B cell (primary cell): ENCODE data around the gene ABCD2. TPM values are rescaled to one million over a fixed set of nuclear protein-coding genes. Genes with fewer than 3 reads are reported as not detected.

Experiments
- ATAC-seq: fragments of 200-7000 bp; cut with Tn5 transposase; one replicate; pipeline ENCODE4 v1.10.0; 2021; ENCODE audit warnings: low read depth, mild to moderate bottlenecking, moderate number of reproducible peaks, moderate library complexity
- CTCF ChIA-PET: fragments of 350-600 bp; sonication (Branson Sonifier 250); formaldehyde crosslinking; loops from one replicate; lab custom pipeline; 2021; ENCODE audit warnings: antibody characterized with exemption, inconsistent platforms; lab: Charles Lee
- POLR2A ChIA-PET: fragments of 350-600 bp; sonication (Branson Sonifier 250); formaldehyde crosslinking; loops from one replicate; lab custom pipeline; 2021; ENCODE audit warnings: antibody characterized with exemption; lab: Charles Lee
- DNase-seq: peaks from one replicate; pipeline ENCODE4 v3.0.0; 2013
- H2AFZ ChIP-seq: 2 replicates; pipeline ENCODE4 v1.6.1; 2012; ENCODE audit warnings: mild to moderate bottlenecking, low read depth, low read length; ENCODE audit not compliant: insufficient read depth, poor library complexity, severe bottlenecking
- H3K27ac ChIP-seq, 2 donors: 1 replicate in 1 of 2; 2 replicates in 1 of 2; pipeline ENCODE4 v1.5.1; 2012 to 2013; ENCODE audit warnings: low read length in 2 of 2, mild to moderate bottlenecking in 2 of 2, moderate library complexity in 1 of 2
- H3K27me3 ChIP-seq, 4 experiments: fragments of 200-600 bp in 1 of 4; sonication (generic) in 1 of 4; replicated peaks in 1 of 4; 1 replicate in 2 of 4; 2 replicates in 2 of 4; pipeline versions ENCODE4 v1.6.1 to v1.7.0; 2013 to 2016; ENCODE audit warnings: low read length in 3 of 4, mild to moderate bottlenecking in 2 of 4, mixed read lengths in 1 of 4, moderate library complexity in 1 of 4; ENCODE audit not compliant: insufficient read depth in 4 of 4, control insufficient read depth in 3 of 4; ENCODE audit errors: control extremely low read depth in 1 of 4
- H3K36me3 ChIP-seq, 2 experiments: replicated peaks in 1 of 2; 1 replicate in 1 of 2; 2 replicates in 1 of 2; pipeline versions ENCODE4 v1.6.1 to v1.7.1; 2013; ENCODE audit warnings: low read length in 1 of 2; ENCODE audit not compliant: insufficient read depth in 2 of 2, control insufficient read depth in 1 of 2; ENCODE audit errors: control extremely low read depth in 1 of 2, extremely low read depth in 1 of 2
- H3K4me1 ChIP-seq, 2 donors: fragments of 200-600 bp in 1 of 2; sonication (generic) in 1 of 2; 1 replicate in 1 of 2; 2 replicates in 1 of 2; pipeline versions ENCODE4 v1.5.1 to v1.6.1; 2013 to 2017; ENCODE audit warnings: low read length in 2 of 2; ENCODE audit not compliant: control insufficient read depth in 2 of 2, insufficient read depth in 2 of 2
- H3K4me2 ChIP-seq: replicated peaks from 2 replicates; pipeline ENCODE3; 2012; ENCODE audit warnings: mild to moderate bottlenecking, low read depth, low read length; ENCODE audit not compliant: poor library complexity, severe bottlenecking
- H3K4me3 ChIP-seq, 5 experiments: fragments of 200-600 bp in 1 of 5; sonication (generic) in 1 of 5; 1 replicate in 3 of 5; 2 replicates in 2 of 5; pipeline versions ENCODE4 v1.5.1 to v1.7.0; 2011 to 2016; ENCODE audit warnings: low read length in 4 of 5, mild to moderate bottlenecking in 4 of 5, low read depth in 2 of 5, control low read depth in 1 of 5, moderate library complexity in 1 of 5; ENCODE audit not compliant: insufficient read depth in 1 of 5; ENCODE audit errors: control extremely low read depth in 1 of 5, extremely low read depth in 1 of 5
- H3K79me2 ChIP-seq: fragments of 200-600 bp; sonication (generic); one replicate; pipeline ENCODE4 v1.6.0; 2016; ENCODE audit warnings: low read length; ENCODE audit not compliant: control insufficient read depth, insufficient read depth
- H3K9ac ChIP-seq: fragments of 200-600 bp; sonication (generic); 2 replicates; pipeline ENCODE4 v1.6.1; 2017; ENCODE audit warnings: mild to moderate bottlenecking, low read length, moderate library complexity
- H3K9me3 ChIP-seq, 3 donors: one replicate each; pipeline versions ENCODE4 v1.6.1 to v1.7.1; 2013; ENCODE audit warnings: low read length in 2 of 3; ENCODE audit not compliant: control insufficient read depth in 2 of 3, insufficient read depth in 1 of 3; ENCODE audit errors: control extremely low read depth in 1 of 3
- H4K20me1 ChIP-seq: 2 replicates; pipeline ENCODE4 v1.6.0; 2012; ENCODE audit warnings: mild to moderate bottlenecking, low read length; ENCODE audit not compliant: insufficient read depth, control insufficient read depth, poor library complexity, severe bottlenecking
- H3K27ac Mint-ChIP-seq: one replicate; pipeline ENCODE4 v1.8.0; 2021; ENCODE audit warnings: mixed read lengths
- H3K27me3 Mint-ChIP-seq: one replicate; pipeline ENCODE4 v1.8.0; 2021; ENCODE audit warnings: mixed read lengths
- H3K4me1 Mint-ChIP-seq: one replicate; pipeline ENCODE4 v1.8.0; 2021; ENCODE audit warnings: mixed read lengths
- H3K4me3 Mint-ChIP-seq: one replicate; pipeline ENCODE4 v1.8.0; 2021; ENCODE audit warnings: mixed read lengths
- H3K9me3 Mint-ChIP-seq: one replicate; pipeline ENCODE4 v1.8.0; 2022; ENCODE audit warnings: mixed read lengths; ENCODE audit not compliant: insufficient read depth
- CTCF ChIP-seq: fragments of 200-600 bp; IDR thresholded peaks from one replicate; pipeline ENCODE4 v1.8.0; 2022; ENCODE audit warnings: antibody characterized with exemption, mild to moderate bottlenecking
- EZH2 ChIP-seq: IDR thresholded peaks from 2 replicates; pipeline ENCODE4 v1.6.1; 2012; ENCODE audit warnings: borderline replicate concordance, low read depth, mild to moderate bottlenecking, moderate library complexity, low read length; ENCODE audit not compliant: insufficient read depth, poor library complexity, severe bottlenecking
- WGBS: methylation state at CpG from one replicate; pipeline ENCODE4 v1.1.5; 2013; ENCODE audit warnings: missing lambda C conversion rate; ENCODE audit not compliant: insufficient coverage; 5-methylcytosine and 5-hydroxymethylcytosine counted together
- intact Hi-C: fragments of 100-400 bp; cut with micrococcal nuclease; formaldehyde crosslinking; loops from one replicate; pipeline ENCODE4 v1.10.0; 2022
- polyA plus RNA-seq: library from polyadenylated mRNA; depleted of rRNA; stranded (reverse); fragments of >200 nt; gene quantifications from 2 replicates; pipeline ENCODE4 v1.2.3, GENCODE V29; 2012
- total RNA-seq, 2 donors: library from RNA; stranded (reverse); fragments of 120-200 nt in 1 of 2; gene quantifications; 1 replicate in 1 of 2; 2 replicates in 1 of 2; pipeline versions ENCODE4 v1.2.3 to v1.2.4, GENCODE V29; 2013 to 2022

ABCD2 gene
- total and polyA plus RNA-seq, 2 donors (not counting 1 experiment from before 2014, with no cell fraction given) = 0.43 to 1.5 TPM

- Histone ChIP-seq H3K27me3 (no peaks in the 10 kb centered on the region), H3K4me1 (no peaks in the 10 kb centered on the region), H3K9ac (no peak overlapping the region), H3K9me3 (no peaks in the 10 kb centered on the region), H3K27ac (no peak overlapping the region), H4K20me1 (no peaks in the 10 kb centered on the region), H3K4me2 (no peak overlapping the region), H3K79me2 (no peaks in the 10 kb centered on the region), H3K4me3 (no peak overlapping the region), H2AFZ (no peak overlapping the region), H3K36me3 (no peaks in the 10 kb centered on the region)
- intact Hi-C loops = loop anchor here (10.0 kb wide), 1 partner anchor 516 kb away; the partner anchor contains the start of gene SLC2A13
- POLR2A ChIA-PET = no interaction called here
- Mint-ChIP-seq H3K27ac (no peak overlapping the region), H3K27me3 (no peaks in the 10 kb centered on the region), H3K4me1 (peaks cover 2% of the 10 kb centered on the region), H3K9me3 (no peaks in the 10 kb centered on the region), H3K4me3 (no peak overlapping the region)
- WGBS = 97% methylated on average over 6 of the region's 9 CpGs
- DNase-seq = no peak
- CTCF ChIA-PET = interaction anchor here (2.6 to 6.5 kb wide), 2 partner anchors 399 to 403 kb away, joined by 9 to 48 read pairs; no protein-coding TSS in a partner anchor
- ATAC-seq = no peak
- TF ChIP-seq CTCF = no peak
- TF ChIP-seq EZH2 = no peak
These were observed 31.3 kb downstream of the ABCD2 start for GRCh38 chr12:39588348-39588747.

GRCh38 chr12:39587225-39587624 is 32.4 kb downstream of the ABCD2 start:
- Histone ChIP-seq H3K79me2 (no peaks in the 10 kb centered on the region), H3K36me3 (no peaks in the 10 kb centered on the region), H3K9me3 (no peaks in the 10 kb centered on the region), H3K4me3 (no peak overlapping the region), H3K27ac (no peak overlapping the region), H3K4me1 (no peaks in the 10 kb centered on the region), H3K9ac (no peak overlapping the region), H4K20me1 (no peaks in the 10 kb centered on the region), H3K4me2 (no peak overlapping the region), H3K27me3 (no peaks in the 10 kb centered on the region), H2AFZ (no peak overlapping the region)
- peaks cover 2% of the 10 kb centered on the region for H3K4me1 Mint-ChIP-seq
- CTCF ChIA-PET = interaction anchor here (1.3 to 6.5 kb wide), 8 partner anchors 10 to 520 kb away, joined by 3 to 48 read pairs (median 6); no protein-coding TSS in a partner anchor
- no peak overlapping the region for H3K4me3 Mint-ChIP-seq
- TF ChIP-seq CTCF = peak; percentile 58
- no peak for TF ChIP-seq EZH2
- no peaks in the 10 kb centered on the region for H3K9me3 Mint-ChIP-seq
- POLR2A ChIA-PET = no interaction called here
- H3K27ac Mint-ChIP-seq = no peak overlapping the region
- DNase-seq (peak; percentile 41), ATAC-seq (no peak)
- no peaks in the 10 kb centered on the region for H3K27me3 Mint-ChIP-seq
- no CpG with 5 or more reads among the region's 3 CpGs for WGBS
- intact Hi-C loops = loop anchor here (1.0 to 10.0 kb wide), 2 partner anchors 105 to 518 kb away; partner anchors contain the start of gene SLC2A13
